Cardiac muscle cell (in vitro differentiated cells and primary cell): Measurements from ENCODE around the gene TMEM237. TPM values are rescaled to one million over a fixed set of nuclear protein-coding genes. Genes with fewer than 3 reads are reported as not detected.

Experiments used
- DNase-seq, 2 donors: peaks; one replicate each; pipeline versions ENCODE4 v3.0.0 to v3.0.0-alpha.2; 2010 to 2017; ENCODE audit warnings: low read depth in 1 of 2, low spot score in 1 of 2
- H3K27ac ChIP-seq: fragments of 200-600 bp; sonication (generic); 2 replicates; pipeline ENCODE4 v1.5.1; 2016
- H3K27me3 ChIP-seq: fragments of 200-600 bp; sonication (generic); 2 replicates; pipeline ENCODE4 v1.6.0; 2016; ENCODE audit warnings: control low read depth
- H3K36me3 ChIP-seq: fragments of 200-600 bp; sonication (generic); 2 replicates; pipeline ENCODE4 v1.5.1; 2016; ENCODE audit warnings: control low read depth
- H3K4me1 ChIP-seq: fragments of 200-600 bp; sonication (generic); 2 replicates; pipeline ENCODE4 v1.8.1; 2017; ENCODE audit warnings: low read depth, mild to moderate bottlenecking, mixed run types
- H3K4me3 ChIP-seq: fragments of 200-600 bp; sonication (generic); 2 replicates; pipeline ENCODE4 v1.5.1; 2016; ENCODE audit warnings: mild to moderate bottlenecking
- H3K9me3 ChIP-seq: fragments of 200-600 bp; sonication (generic); 2 replicates; pipeline ENCODE4 v1.5.1; 2017; ENCODE audit warnings: low read depth, mild to moderate bottlenecking, control low read depth
- polyA plus RNA-seq: library from polyadenylated mRNA; unstranded; fragments of >200 nt; fragmentation: Nextera tagmentation; extraction: Ambion mirVana; gene quantifications from 2 replicates; pipeline ENCODE4 v1.2.1, GENCODE V29; 2016
- total RNA-seq: library from RNA; depleted of rRNA; stranded (reverse); fragments of >200 nt; gene quantifications from 2 replicates; pipeline ENCODE4 v1.2.3, GENCODE V29; 2016
- TF ChIP-seq, protein P1 (sequence below): IDR thresholded peaks from 2 replicates; pipeline ENCODE4 v1.5.1; 2012; ENCODE audit warnings: low read depth, mild to moderate bottlenecking, low read length

Gene TMEM237
- total and polyA plus RNA-seq, 2 experiments from 2014 or later: 23.5 to 44.0 TPM

DNA sequence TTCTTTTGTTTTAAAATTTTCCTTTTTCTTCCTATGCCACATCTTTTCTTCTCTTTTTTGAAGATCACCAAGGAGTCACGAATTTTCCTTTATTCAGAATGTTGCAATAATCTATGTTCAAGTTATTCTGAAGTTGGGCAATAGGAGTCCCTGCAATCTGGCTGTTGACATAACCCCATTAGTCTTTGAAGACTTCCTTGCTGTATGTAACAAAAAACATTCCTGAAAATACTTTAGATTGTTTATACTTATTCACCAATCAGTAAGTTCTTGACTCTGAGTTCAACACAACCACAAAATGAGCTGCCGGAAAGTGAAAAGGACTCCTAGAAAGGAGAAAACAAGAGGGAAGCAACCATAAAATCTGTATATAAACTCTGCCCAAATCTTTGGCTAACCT, 62.8 kb downstream of the TMEM237 start:
- Histone ChIP-seq H3K4me1 (no peaks in the 10 kb centered on the region), H3K36me3 (no peaks in the 10 kb centered on the region), H3K27me3 (no peaks in the 10 kb centered on the region), H3K9me3 (no peaks in the 10 kb centered on the region), H3K27ac (no peak overlapping the region), H3K4me3 (no peak overlapping the region)
- peak in 1 of 2 donors; percentile 95 for DNase-seq
- TF ChIP-seq, protein P1, sequence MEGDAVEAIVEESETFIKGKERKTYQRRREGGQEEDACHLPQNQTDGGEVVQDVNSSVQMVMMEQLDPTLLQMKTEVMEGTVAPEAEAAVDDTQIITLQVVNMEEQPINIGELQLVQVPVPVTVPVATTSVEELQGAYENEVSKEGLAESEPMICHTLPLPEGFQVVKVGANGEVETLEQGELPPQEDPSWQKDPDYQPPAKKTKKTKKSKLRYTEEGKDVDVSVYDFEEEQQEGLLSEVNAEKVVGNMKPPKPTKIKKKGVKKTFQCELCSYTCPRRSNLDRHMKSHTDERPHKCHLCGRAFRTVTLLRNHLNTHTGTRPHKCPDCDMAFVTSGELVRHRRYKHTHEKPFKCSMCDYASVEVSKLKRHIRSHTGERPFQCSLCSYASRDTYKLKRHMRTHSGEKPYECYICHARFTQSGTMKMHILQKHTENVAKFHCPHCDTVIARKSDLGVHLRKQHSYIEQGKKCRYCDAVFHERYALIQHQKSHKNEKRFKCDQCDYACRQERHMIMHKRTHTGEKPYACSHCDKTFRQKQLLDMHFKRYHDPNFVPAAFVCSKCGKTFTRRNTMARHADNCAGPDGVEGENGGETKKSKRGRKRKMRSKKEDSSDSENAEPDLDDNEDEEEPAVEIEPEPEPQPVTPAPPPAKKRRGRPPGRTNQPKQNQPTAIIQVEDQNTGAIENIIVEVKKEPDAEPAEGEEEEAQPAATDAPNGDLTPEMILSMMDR: no peak

DNA sequence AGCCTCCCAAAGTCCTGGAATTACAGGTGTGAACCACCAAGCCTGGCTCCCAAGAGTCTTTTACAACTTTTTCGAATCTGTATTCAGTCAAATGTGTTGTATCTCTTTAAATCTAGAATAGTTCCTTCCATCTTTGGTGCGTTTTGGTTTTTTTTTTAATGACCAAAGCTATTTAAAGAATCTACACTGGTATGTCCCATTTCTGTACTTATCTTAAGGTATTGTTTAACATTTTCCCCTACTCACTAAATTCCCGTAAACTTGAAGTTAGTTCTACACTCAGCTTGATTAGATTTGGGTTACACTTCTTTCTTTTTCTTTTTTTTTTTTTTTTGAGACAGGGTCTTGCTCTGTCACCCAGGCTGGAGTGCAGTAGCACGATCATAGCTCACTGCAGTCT, 63.8 kb downstream of the TMEM237 start:
- H3K4me1 ChIP-seq: no peaks in the 10 kb centered on the region
- no peaks in the 10 kb centered on the region for H3K27me3 ChIP-seq
- H3K9me3 ChIP-seq: no peaks in the 10 kb centered on the region
- TF ChIP-seq, protein P1: no peak
- peak in 1 of 2 donors; percentile 81 for DNase-seq
- no peak overlapping the region for H3K27ac ChIP-seq
- no peaks in the 10 kb centered on the region for H3K36me3 ChIP-seq
- no peak overlapping the region for H3K4me3 ChIP-seq

DNA sequence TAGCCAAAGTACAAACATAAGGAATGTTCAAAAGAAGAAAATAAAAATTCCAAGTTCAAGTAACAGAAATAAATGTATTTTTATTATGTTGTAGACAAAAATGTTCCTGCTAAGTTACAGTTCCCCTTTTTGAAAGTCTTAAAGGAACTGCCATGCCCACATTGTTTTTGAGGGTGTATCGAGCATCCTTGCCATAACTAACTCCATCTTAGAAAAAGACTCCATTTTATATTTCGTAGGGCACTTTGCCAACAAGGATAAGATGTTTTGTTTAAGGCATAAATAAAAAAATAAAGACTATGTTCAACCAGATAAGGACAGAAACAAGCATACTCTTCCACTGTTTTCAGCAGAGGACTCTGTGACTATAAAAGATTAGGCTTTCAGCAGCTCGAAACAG, 67.3 kb downstream of the TMEM237 start:
- H3K9me3 ChIP-seq: no peaks in the 10 kb centered on the region

DNA sequence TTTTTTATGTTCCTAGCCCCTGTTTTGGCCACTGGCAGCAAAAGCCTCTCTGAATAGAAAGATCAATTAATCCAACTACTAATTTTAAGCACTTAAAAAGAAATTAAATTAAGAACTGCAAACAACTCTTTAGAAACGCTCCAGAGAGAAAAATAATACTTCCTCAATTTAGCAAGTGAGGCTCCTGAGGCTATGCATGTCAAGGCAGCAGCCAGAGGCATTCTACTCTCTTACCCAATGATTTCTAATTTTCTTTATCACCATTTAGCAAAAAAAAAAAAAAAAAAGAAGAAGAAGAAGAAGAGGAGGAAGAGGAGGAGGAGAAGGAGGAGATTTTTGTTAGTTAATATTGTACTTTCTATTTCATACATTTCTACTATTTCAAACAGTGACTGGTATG, 68.5 kb downstream of the TMEM237 start:
- Histone ChIP-seq H3K27ac (no peak overlapping the region), H3K4me1 (no peaks in the 10 kb centered on the region), H3K36me3 (no peaks in the 10 kb centered on the region), H3K27me3 (no peaks in the 10 kb centered on the region), H3K9me3 (no peaks in the 10 kb centered on the region), H3K4me3 (no peak overlapping the region)
- DNase-seq: no peak
- TF ChIP-seq, protein P1: no peak

More for the DNA sequence above, 67.3 kb downstream of the TMEM237 start:
- Histone ChIP-seq H3K4me1 (no peaks in the 10 kb centered on the region), H3K36me3 (no peaks in the 10 kb centered on the region), H3K27me3 (no peaks in the 10 kb centered on the region), H3K27ac (no peak overlapping the region), H3K4me3 (no peak overlapping the region)
- no peak for DNase-seq
- TF ChIP-seq, protein P1: no peak

DNA sequence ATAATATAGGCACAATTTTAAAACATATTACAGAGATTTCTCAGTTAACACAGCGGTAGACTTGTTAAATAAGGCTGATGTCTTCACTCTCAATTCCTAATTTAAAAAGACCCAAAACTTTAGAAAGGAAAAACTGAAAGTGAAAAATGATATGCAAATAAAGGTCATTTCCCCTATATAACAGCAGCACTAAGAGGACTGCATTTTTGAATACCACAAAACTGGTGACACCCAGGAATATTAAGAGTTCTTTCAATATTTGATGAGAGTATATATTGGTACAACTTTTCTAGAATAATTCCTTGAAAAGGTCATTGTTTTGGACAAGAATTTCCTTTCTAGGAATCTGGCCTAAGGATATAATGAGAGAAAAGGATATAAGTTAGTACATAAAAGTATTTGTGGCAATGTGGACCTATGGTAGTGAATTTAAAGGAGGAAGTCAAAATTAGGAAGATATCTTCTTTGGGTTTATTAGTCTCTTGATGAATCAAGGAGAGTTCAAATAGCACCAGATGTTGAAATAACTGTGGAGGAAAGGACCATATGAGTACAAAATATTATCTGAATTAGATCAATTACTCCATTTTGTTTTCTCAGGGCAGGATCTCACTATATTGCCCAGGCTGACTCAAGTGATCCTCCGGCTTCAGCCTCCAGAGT, 70.3 kb downstream of the TMEM237 start:
- no peaks in the 10 kb centered on the region for H3K36me3 ChIP-seq
- H3K4me1 ChIP-seq: no peaks in the 10 kb centered on the region
- no peak overlapping the region for H3K27ac ChIP-seq
- no peaks in the 10 kb centered on the region for H3K27me3 ChIP-seq
- TF ChIP-seq, protein P1: no peak
- H3K9me3 ChIP-seq: no peaks in the 10 kb centered on the region
- no peak overlapping the region for H3K4me3 ChIP-seq
- DNase-seq: no peak

Other genes starting within 250 kb of the TMEM237 start
- gene TRAK2, start 192.0 kb downstream of the TMEM237 start, total RNA-seq: 10.2 and 13.2 TPM in 2 replicates
- gene TRAK2, start 192.0 kb downstream of the TMEM237 start, polyA plus RNA-seq: 9.6 and 10.6 TPM in 2 replicates
- 35.5 TPM in 2 replicates for gene STRADB, start 191.8 kb downstream of the TMEM237 start, total RNA-seq
- gene STRADB, start 191.8 kb downstream of the TMEM237 start, polyA plus RNA-seq: 81.8 and 106 TPM in 2 replicates
- 0.04 and 0.27 TPM in 2 replicates for gene MPP4, start 55.1 kb upstream of the TMEM237 start, total RNA-seq
- 0.15 TPM in 1 of 2 replicates, not detected in the other for gene MPP4, start 55.1 kb upstream of the TMEM237 start, polyA plus RNA-seq
- 19.4 and 24.2 TPM in 2 replicates for gene ALS2, start 137.4 kb upstream of the TMEM237 start, total RNA-seq
- gene ALS2, start 137.4 kb upstream of the TMEM237 start, polyA plus RNA-seq: 12.1 and 17.0 TPM in 2 replicates
- not detected in 2 replicates for gene CDK15, start 163.0 kb upstream of the TMEM237 start, total RNA-seq
- gene CDK15, start 163.0 kb upstream of the TMEM237 start, polyA plus RNA-seq: not detected in 2 replicates